HCT116 (cell line): ENCODE measurements around the gene LCN15. TPM values are rescaled to one million over a fixed set of nuclear protein-coding genes. Genes with fewer than 3 reads are reported as not detected.

Experiments used
- ATAC-seq: fragments of 200-7000 bp; cut with Tn5 transposase; 2 replicates; pipeline ENCODE4 v1.9.1; 2020; ENCODE audit warnings: mild to moderate bottlenecking, moderate library complexity
- BruUV-seq: library from RNA; stranded (reverse); fragments of 400-500 nt; replicated peaks from 2 replicates; lab custom pipeline; 2021; lab: Mats Ljungman, UMichigan
- CTCF ChIA-PET: fragments of 300-600 bp; sonication (Branson Sonifier 250); formaldehyde crosslinking; loops from one replicate; lab custom pipeline; 2021; ENCODE audit warnings: antibody characterized with exemption; lab: Charles Lee
- POLR2A ChIA-PET: fragments of 300-600, 350-600 bp; sonication (Branson Sonifier 250); formaldehyde crosslinking; loops from one replicate; lab custom pipeline; 2021; ENCODE audit warnings: antibody characterized with exemption; lab: Charles Lee
- RAD21 ChIA-PET, 2 experiments: fragments of 300-600 bp; sonication (Branson Sonifier 250); formaldehyde crosslinking; loops; one replicate each; lab custom pipeline; 2023; ENCODE audit warnings: low total read pairs in 2 of 2; ENCODE audit not compliant: uncharacterized antibody in 2 of 2, unreplicated experiment in 2 of 2, low non-redundant PET in 1 of 2; lab: Charles Lee
- DNase-seq: peaks from one replicate; pipeline ENCODE4 v3.0.0-alpha.2; 2010; ENCODE audit warnings: low read depth, low spot score
- H2AFZ ChIP-seq: fragments of 200-600 bp; shearing (Covaris generic), sonication (generic); 2 replicates; pipeline ENCODE4 v1.6.1; 2017; ENCODE audit warnings: low read depth, mixed run types, mixed read lengths, antibody characterized with exemption, low read length; ENCODE audit not compliant: poor library complexity, severe bottlenecking
- H3K27ac ChIP-seq: 2 replicates; pipeline ENCODE4 v1.5.1; 2012; ENCODE audit warnings: low read depth, low read length
- H3K27me3 ChIP-seq: fragments of 200-600 bp; sonication (generic); 2 replicates; pipeline ENCODE4 v1.6.1; 2016; ENCODE audit warnings: mixed run types, low read length, mixed read lengths; ENCODE audit not compliant: insufficient read depth
- H3K36me3 ChIP-seq, 2 experiments: fragments of 200-500 bp in 1 of 2; fragments of 200-600 bp in 1 of 2; sonication (Bioruptor generic) in 1 of 2; sonication (generic) in 1 of 2; 2 replicates each; pipeline versions ENCODE4 v1.5.1 to v1.6.1; 2014 to 2016; ENCODE audit warnings: low read length in 2 of 2, inconsistent platforms in 1 of 2, mixed read lengths in 1 of 2, mixed run types in 1 of 2; ENCODE audit not compliant: insufficient read depth in 2 of 2, control insufficient read depth in 1 of 2
- H3K4me1 ChIP-seq, 2 experiments: fragments of 200-600 bp in 1 of 2; sonication (generic) in 1 of 2; 2 replicates each; pipeline versions ENCODE4 v1.5.1 to v1.6.1; 2012 to 2017; ENCODE audit warnings: low read length in 2 of 2, inconsistent platforms in 1 of 2, mild to moderate bottlenecking in 1 of 2, mixed read lengths in 1 of 2, mixed run types in 1 of 2, moderate library complexity in 1 of 2; ENCODE audit not compliant: insufficient read depth in 2 of 2, control insufficient read depth in 1 of 2
- H3K4me2 ChIP-seq: fragments of 200-600 bp; sonication (generic); 2 replicates; pipeline ENCODE4 v1.6.1; 2017; ENCODE audit warnings: mixed run types, low read length, mixed read lengths
- H3K4me3 ChIP-seq, 2 experiments: fragments of 200-600 bp in 1 of 2; sonication (generic) in 1 of 2; replicated peaks in 1 of 2; 2 replicates each; pipeline ENCODE4 v1.5.1; 2011 to 2016; ENCODE audit warnings: low read length in 2 of 2, control low read depth in 1 of 2, low read depth in 1 of 2, mild to moderate bottlenecking in 1 of 2, mixed read lengths in 1 of 2, mixed run types in 1 of 2
- H3K79me2 ChIP-seq: fragments of 200-600 bp; sonication (generic); 2 replicates; pipeline ENCODE4 v1.6.1; 2017; ENCODE audit warnings: mild to moderate bottlenecking, mixed run types, low read length, moderate library complexity, mixed read lengths; ENCODE audit not compliant: insufficient read depth
- H3K9ac ChIP-seq: fragments of 200-600 bp; sonication (generic); 2 replicates; pipeline ENCODE4 v1.6.1; 2016; ENCODE audit warnings: low read length, mixed read lengths
- H3K9me2 ChIP-seq: fragments of 200-600 bp; sonication (generic), shearing (Covaris generic); 2 replicates; pipeline ENCODE4 v1.6.1; 2017; ENCODE audit warnings: mixed run types, mild to moderate bottlenecking, moderate library complexity; ENCODE audit not compliant: insufficient read depth
- H3K9me3 ChIP-seq, 2 experiments: fragments of 200-500 bp in 1 of 2; fragments of 200-600 bp in 1 of 2; sonication (Bioruptor generic) in 1 of 2; sonication (generic) in 1 of 2; 2 replicates each; pipeline ENCODE4 v1.6.1; 2014 to 2017; ENCODE audit warnings: low read length in 2 of 2, mixed read lengths in 2 of 2, inconsistent platforms in 1 of 2, low read depth in 1 of 2, mild to moderate bottlenecking in 1 of 2, mixed run types in 1 of 2, moderate library complexity in 1 of 2; ENCODE audit not compliant: control insufficient read depth in 1 of 2, insufficient read depth in 1 of 2
- H4K20me1 ChIP-seq: fragments of 200-600 bp; sonication (generic), shearing (Covaris generic); 2 replicates; pipeline ENCODE4 v1.6.1; 2017; ENCODE audit warnings: mixed run types, mild to moderate bottlenecking, moderate library complexity; ENCODE audit not compliant: insufficient read depth
- ATF3 ChIP-seq: IDR thresholded peaks from 2 replicates; pipeline ENCODE4 v1.6.1; 2012
- CBX3 ChIP-seq: IDR thresholded peaks from 2 replicates; pipeline ENCODE4 v1.6.1; 2012; ENCODE audit warnings: low read depth
- CTCF ChIP-seq, 3 experiments: fragments of 200-600 bp in 1 of 3; sonication (generic) in 1 of 3; IDR thresholded peaks in 2 of 3; conservative IDR thresholded peaks in 1 of 3; 2 replicates each; pipeline ENCODE4 v1.5.1; 2012 to 2017; ENCODE audit warnings: low read depth in 2 of 3, low read length in 2 of 3, antibody characterized with exemption in 1 of 3, borderline replicate concordance in 1 of 3, control low read depth in 1 of 3, mild to moderate bottlenecking in 1 of 3, mixed read lengths in 1 of 3, mixed run types in 1 of 3, moderate library complexity in 1 of 3; ENCODE audit not compliant: insufficient read depth in 1 of 3
- EGR1 ChIP-seq: IDR thresholded peaks from 2 replicates; pipeline ENCODE4 v1.6.1; 2012; ENCODE audit warnings: low read depth
- EZH2 ChIP-seq: fragments of 200-600 bp; sonication (generic); IDR thresholded peaks from 2 replicates; pipeline ENCODE4 v1.6.1; 2017; ENCODE audit warnings: antibody characterized with exemption, mixed run types
- EZH2phosphoT487 ChIP-seq: fragments of 200-600 bp; IDR thresholded peaks from 2 replicates; pipeline ENCODE4 v1.6.1; 2018; ENCODE audit warnings: antibody characterized with exemption, borderline replicate concordance
- JUND ChIP-seq: IDR thresholded peaks from 2 replicates; pipeline ENCODE4 v1.6.1; 2012
- MAX ChIP-seq: IDR thresholded peaks from 2 replicates; pipeline ENCODE4 v1.6.1; 2012
- POLR2A ChIP-seq: IDR thresholded peaks from 2 replicates; pipeline ENCODE4 v1.7.0; 2011; ENCODE audit warnings: borderline replicate concordance; ENCODE audit not compliant: insufficient read depth, insufficient read length; ENCODE audit errors: extremely low read depth
- SIN3A ChIP-seq: IDR thresholded peaks from 2 replicates; pipeline ENCODE4 v1.6.1; 2012; ENCODE audit warnings: low read depth
- SP1 ChIP-seq: IDR thresholded peaks from 2 replicates; pipeline ENCODE4 v1.6.1; 2012; ENCODE audit warnings: low read depth
- SRF ChIP-seq: IDR thresholded peaks from 2 replicates; pipeline ENCODE4 v1.6.1; 2012; ENCODE audit warnings: low read depth
- TCF7L2 ChIP-seq: IDR thresholded peaks from 2 replicates; pipeline ENCODE4 v1.7.0; 2011; ENCODE audit warnings: borderline replicate concordance, inconsistent platforms; ENCODE audit not compliant: insufficient read depth, insufficient read length; ENCODE audit errors: extremely low read depth
- intact Hi-C: fragments of 100-400 bp; cut with micrococcal nuclease; formaldehyde crosslinking; loops from 2 replicates; pipeline ENCODE4 v1.10.0; 2022
- total RNA-seq: library from RNA; stranded (reverse); gene quantifications from one replicate; pipeline ENCODE4 v1.2.1, GENCODE V29; 2021; ENCODE audit not compliant: unreplicated experiment

Gene LCN15
- total RNA-seq, 1 experiment from 2014 or later, result 0.76 TPM

- H4K20me1 ChIP-seq, result no peaks in the 10 kb centered on the region
- peaks cover 0 to 3% of the 10 kb centered on the region in 2 experiments; a peak in 1 of 4 replicates for H3K4me1 ChIP-seq
- H3K79me2 ChIP-seq, result no peaks in the 10 kb centered on the region
- DNase-seq (no peak), ATAC-seq (no peak)
- no peak overlapping the region for H3K27ac ChIP-seq
- no peak overlapping the region for H3K4me3 ChIP-seq
- no peak for TF ChIP-seq EZH2phosphoT487
- TF ChIP-seq JUND, result no peak
- no peak for TF ChIP-seq SP1
- no peak for TF ChIP-seq TCF7L2
- TF ChIP-seq CBX3, result no peak
- no peak for TF ChIP-seq EZH2
- no peak for TF ChIP-seq SIN3A
- TF ChIP-seq MAX, result no peak
- no peak for TF ChIP-seq CTCF (IDR thresholded peaks at IDR 0.05 in 2 of 3, conservative IDR thresholded peaks at IDR 0.05 in 1 of 3; ENCODE audit: borderline replicate concordance in 1 of 3, insufficient read depth in 1 of 3, low read depth in 2 of 3, low read length in 2 of 3)
- TF ChIP-seq EGR1, result no peak
- no peak for TF ChIP-seq SRF
- no peak for TF ChIP-seq ATF3
- no peak for TF ChIP-seq POLR2A
- ChIA-PET CTCF (no interaction called here), RAD21 (no interaction called here), POLR2A (no interaction called here)
- H2AFZ ChIP-seq, result no peak overlapping the region
- no peak overlapping the region for H3K4me2 ChIP-seq
- no peak overlapping the region for H3K9ac ChIP-seq
- no TSS peak for BruUV-seq
- H3K27me3 ChIP-seq, result no peaks in the 10 kb centered on the region
- peaks cover 6 to 16% of the 10 kb centered on the region in 2 experiments; a peak in 2 of 4 replicates for H3K9me3 ChIP-seq
- no peaks in the 10 kb centered on the region for H3K9me2 ChIP-seq
- intact Hi-C loops, result no loop called here
- H3K36me3 ChIP-seq, result no peaks in the 10 kb centered on the region
Observed at GRCh38 chr9:136774416-136775045, 10.2 kb upstream of the LCN15 start.
